ENCODE results near the gene NYNRIN.
A peak's percentile ranks its signal among the peaks of the same experiment; 100 is the strongest.

Gene NYNRIN

GRCh38 chr14:24411443-24412389 lies 12.9 kb downstream of the NYNRIN start:
- no peak overlapping the region for H3K4me2 ChIP-seq (ENCODE audit: low read length)
- H3K27ac ChIP-seq: no peak overlapping the region
- H3K36me3 ChIP-seq (ENCODE audit: control insufficient read depth, insufficient read depth, low read length): no peaks in the 10 kb centered on the region
- TF ChIP-seq CTCF (IDR thresholded peaks at IDR 0.05): peak; percentile 76
- H3K27me3 ChIP-seq (ENCODE audit: control insufficient read depth, insufficient read depth, low read length): no peaks in the 10 kb centered on the region
- H3K4me1 ChIP-seq: no peaks in the 10 kb centered on the region
- H2AFZ ChIP-seq: no peak overlapping the region
- no peaks in the 10 kb centered on the region for H3K79me2 ChIP-seq
- no peaks in the 10 kb centered on the region for H3K9me3 ChIP-seq (ENCODE audit: control insufficient read depth, low read length)
- no peak overlapping the region for H3K4me3 ChIP-seq (ENCODE audit: low read depth, low read length)
- no peak overlapping the region for H3K9ac ChIP-seq

GRCh38 chr14:24414077-24414476 lies 15.3 kb downstream of the NYNRIN start:
- no peak overlapping the region for H3K27ac ChIP-seq
- H3K9me3 ChIP-seq (ENCODE audit: control insufficient read depth, low read length): no peaks in the 10 kb centered on the region
- no peak overlapping the region for H2AFZ ChIP-seq
- peaks cover 6% of the 10 kb centered on the region for H3K4me1 ChIP-seq
- H3K4me3 ChIP-seq (ENCODE audit: low read depth, low read length): no peak overlapping the region
- no peak overlapping the region for H3K4me2 ChIP-seq (ENCODE audit: low read length)
- H3K27me3 ChIP-seq (ENCODE audit: control insufficient read depth, insufficient read depth, low read length): no peaks in the 10 kb centered on the region
- H3K36me3 ChIP-seq (ENCODE audit: control insufficient read depth, insufficient read depth, low read length): no peaks in the 10 kb centered on the region
- H3K9ac ChIP-seq: no peak overlapping the region
- no peak for TF ChIP-seq CTCF (IDR thresholded peaks at IDR 0.05)
- H3K79me2 ChIP-seq: no peaks in the 10 kb centered on the region

GRCh38 chr14:24414732-24415420 lies 16.1 kb downstream of the NYNRIN start:
- Histone ChIP-seq H3K4me2 (ENCODE audit: low read length) (no peak overlapping the region), H3K4me3 (ENCODE audit: low read depth, low read length) (no peak overlapping the region), H3K4me1 (peaks cover 6% of the 10 kb centered on the region), H2AFZ (no peak overlapping the region), H3K9me3 (ENCODE audit: control insufficient read depth, low read length) (no peaks in the 10 kb centered on the region), H3K9ac (no peak overlapping the region), H3K36me3 (ENCODE audit: control insufficient read depth, insufficient read depth, low read length) (no peaks in the 10 kb centered on the region), H3K27me3 (ENCODE audit: control insufficient read depth, insufficient read depth, low read length) (no peaks in the 10 kb centered on the region), H3K79me2 (no peaks in the 10 kb centered on the region), H3K27ac (no peak overlapping the region)
- TF ChIP-seq CTCF (IDR thresholded peaks at IDR 0.05): no peak

GRCh38 chr14:24415421-24416253 lies 16.8 kb downstream of the NYNRIN start:
- Histone ChIP-seq H3K9ac (no peak overlapping the region), H3K4me3 (ENCODE audit: low read depth, low read length) (no peak overlapping the region), H3K27ac (no peak overlapping the region), H2AFZ (no peak overlapping the region), H3K4me2 (ENCODE audit: low read length) (no peak overlapping the region), H3K4me1 (peaks cover 6% of the 10 kb centered on the region), H3K27me3 (ENCODE audit: control insufficient read depth, insufficient read depth, low read length) (no peaks in the 10 kb centered on the region), H3K9me3 (ENCODE audit: control insufficient read depth, low read length) (no peaks in the 10 kb centered on the region), H3K79me2 (no peaks in the 10 kb centered on the region), H3K36me3 (ENCODE audit: control insufficient read depth, insufficient read depth, low read length) (no peaks in the 10 kb centered on the region)
- TF ChIP-seq CTCF (IDR thresholded peaks at IDR 0.05): no peak

Data from parathyroid adenoma (tissue), 2 donors.